OCI-LY1 (cell line): ENCODE data around the gene TPSB2.
"Not testable (repeated sequence)": the region's sequence is repeated elsewhere in the genome, so short reads cannot be mapped to it uniquely, and the experiment has no call there.

Experiments used
- H2AFZ ChIP-seq: fragments of 200-600 bp; sonication (generic), shearing (Covaris generic); 2 replicates; pipeline ENCODE4 v1.6.0; 2014; ENCODE audit warnings: antibody characterized with exemption, mild to moderate bottlenecking, low read length
- H3F3A ChIP-seq: fragments of 200-600 bp; sonication (generic), shearing (Covaris generic); 2 replicates; pipeline ENCODE4 v1.6.0; 2014; ENCODE audit warnings: mild to moderate bottlenecking, antibody characterized with exemption, low read length, moderate library complexity; ENCODE audit not compliant: insufficient read depth
- H3K27ac ChIP-seq: fragments of 200-600 bp; sonication (generic); 2 replicates; pipeline ENCODE4 v1.5.1; 2014; ENCODE audit warnings: low read length, mixed run types, mild to moderate bottlenecking, low read depth; ENCODE audit not compliant: poor library complexity, severe bottlenecking
- H3K27me3 ChIP-seq: fragments of 200-600 bp; sonication (generic); 2 replicates; pipeline ENCODE4 v1.6.0; 2014; ENCODE audit warnings: antibody characterized with exemption, mild to moderate bottlenecking, low read length, moderate library complexity; ENCODE audit not compliant: insufficient read depth
- H3K36me3 ChIP-seq: fragments of 200-600 bp; sonication (generic); 2 replicates; pipeline ENCODE4 v1.6.1; 2014; ENCODE audit warnings: mild to moderate bottlenecking, antibody characterized with exemption, low read length, moderate library complexity, mixed read lengths; ENCODE audit not compliant: insufficient read depth
- H3K4me1 ChIP-seq: fragments of 200-600 bp; sonication (generic); 2 replicates; pipeline ENCODE4 v1.5.1; 2014; ENCODE audit warnings: mild to moderate bottlenecking, low read length, moderate library complexity; ENCODE audit not compliant: insufficient read depth, severe bottlenecking
- H3K4me2 ChIP-seq: fragments of 200-600 bp; sonication (generic), shearing (Covaris generic); 2 replicates; pipeline ENCODE4 v1.6.1; 2014; ENCODE audit warnings: low read length
- H3K4me3 ChIP-seq: fragments of 200-600 bp; sonication (generic); 2 replicates; pipeline ENCODE4 v1.5.1; 2014; ENCODE audit warnings: low read length, low read depth, mild to moderate bottlenecking, mixed read lengths; ENCODE audit not compliant: poor library complexity, severe bottlenecking
- H3K79me2 ChIP-seq: fragments of 200-600 bp; shearing (Covaris generic); 2 replicates; pipeline ENCODE4 v1.6.1; 2016; ENCODE audit warnings: mixed run types, low read length, mixed read lengths; ENCODE audit not compliant: insufficient read depth
- H3K9ac ChIP-seq: fragments of 200-600 bp; sonication (generic), shearing (Covaris generic); 2 replicates; pipeline ENCODE4 v1.6.1; 2014; ENCODE audit warnings: mild to moderate bottlenecking, low read length, mixed read lengths
- H3K9me2 ChIP-seq: fragments of 200-600 bp; sonication (generic), shearing (Covaris generic); 2 replicates; pipeline ENCODE4 v1.6.1; 2014; ENCODE audit warnings: low read depth, mild to moderate bottlenecking, low read length, mixed read lengths
- H3K9me3 ChIP-seq: fragments of 200-600 bp; shearing (Covaris generic); 2 replicates; pipeline ENCODE4 v1.6.1; 2014; ENCODE audit warnings: low read length, mixed read lengths
- H4K20me1 ChIP-seq: fragments of 200-600 bp; sonication (generic), shearing (Covaris generic); 2 replicates; pipeline ENCODE4 v1.6.0; 2016; ENCODE audit warnings: mild to moderate bottlenecking, low read length; ENCODE audit not compliant: insufficient read depth
- EZH2 ChIP-seq: fragments of 200-600 bp; sonication (generic), shearing (Covaris generic); IDR thresholded peaks from 2 replicates; pipeline ENCODE4 v1.8.0; 2017; ENCODE audit warnings: borderline replicate concordance, mixed run types, mild to moderate bottlenecking, antibody characterized with exemption, low read length, moderate library complexity, mixed read lengths
- TF ChIP-seq, protein P1 (sequence below): fragments of 200-600 bp; sonication (generic), shearing (Covaris generic); IDR thresholded peaks from 2 replicates; pipeline ENCODE4 v1.5.1; 2017; ENCODE audit warnings: mild to moderate bottlenecking, antibody characterized with exemption, low read length, moderate library complexity, mixed read lengths

Gene TPSB2

DNA sequence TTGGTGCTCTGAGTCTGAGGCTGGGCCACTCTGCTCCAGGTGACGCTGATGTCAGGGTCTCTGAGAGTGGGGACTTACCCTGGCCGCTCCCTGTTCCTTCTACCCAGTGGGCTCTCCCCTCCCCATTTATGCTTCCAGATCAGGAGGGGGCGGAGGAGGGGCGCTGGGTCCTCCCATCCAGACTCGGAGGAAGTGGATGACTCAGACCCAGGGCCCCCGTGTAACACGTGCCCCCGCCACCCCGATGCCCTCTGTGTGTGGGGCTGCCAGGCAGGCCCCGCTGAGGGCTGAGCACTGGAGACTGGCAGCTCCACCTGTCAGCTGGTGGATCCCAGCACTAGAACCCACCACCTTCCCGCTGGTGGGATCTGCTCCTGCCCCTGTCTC is at the start of gene TPSB2:
TPSB2 (minus strand) TSS at position 101 of the 387 bp plus-strand sequence. CDS start 233 bp downstream, outside the sequence.
- H3K9me2 ChIP-seq, H3K4me2 ChIP-seq: not testable (repeated sequence)

DNA sequence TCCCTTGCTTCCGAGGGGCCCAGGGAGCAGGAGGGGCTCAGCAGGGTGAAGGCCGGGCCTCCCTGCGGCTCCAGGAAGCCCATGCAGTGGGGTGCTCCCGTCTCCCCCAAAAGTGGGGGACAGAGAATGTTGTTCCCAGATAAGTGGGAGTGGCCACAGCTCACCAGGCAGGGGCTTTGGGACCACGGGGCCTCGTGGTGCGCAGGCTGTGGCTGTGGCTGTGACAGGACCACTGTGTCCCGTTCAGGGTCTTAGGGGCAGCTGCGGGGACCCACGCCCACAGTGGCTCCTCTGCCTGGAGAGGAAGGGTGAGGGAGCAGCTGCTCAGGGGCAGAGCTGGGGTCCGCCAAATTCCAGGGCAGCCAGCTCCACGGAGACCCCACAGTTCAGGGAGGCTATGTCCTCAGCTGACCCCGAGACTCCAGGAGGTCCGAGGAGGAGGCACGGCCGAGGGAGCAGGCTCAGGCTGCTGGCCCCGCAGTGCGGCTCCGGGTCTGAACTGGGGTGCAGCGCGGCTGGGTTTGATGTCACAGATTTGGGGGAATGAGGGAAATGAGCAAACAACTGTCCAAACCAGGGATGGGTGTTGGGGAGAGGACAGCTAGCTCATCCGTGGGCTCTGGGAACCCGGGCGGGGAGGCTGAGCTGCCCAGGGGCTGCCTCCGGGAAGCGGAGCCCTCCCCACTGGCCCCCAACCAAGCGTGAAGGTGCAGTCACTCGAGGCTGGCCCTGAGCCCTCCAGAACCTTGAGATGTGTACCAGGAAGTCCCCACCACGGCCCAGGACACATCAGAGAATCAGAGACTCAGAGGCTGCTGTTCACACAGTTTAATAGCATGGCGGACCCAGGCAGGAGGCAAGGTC is 49.3 kb upstream of the TPSB2 start:
- Histone ChIP-seq H3K9me3 (no peaks in the 10 kb centered on the region), H3F3A (no peaks in the 10 kb centered on the region), H3K27me3 (peaks cover 4% of the 10 kb centered on the region; the same call in 1 of the 2 replicates), H3K9me2 (no peaks in the 10 kb centered on the region), H2AFZ (no peak overlapping the region), H3K4me1 (no peaks in the 10 kb centered on the region), H3K9ac (no peak overlapping the region), H3K27ac (no peak overlapping the region), H3K4me2 (no peak overlapping the region), H4K20me1 (no peaks in the 10 kb centered on the region), H3K4me3 (no peak overlapping the region), H3K36me3 (no peaks in the 10 kb centered on the region), H3K79me2 (no peaks in the 10 kb centered on the region)
- TF ChIP-seq EZH2, result no peak
- TF ChIP-seq, protein P1, sequence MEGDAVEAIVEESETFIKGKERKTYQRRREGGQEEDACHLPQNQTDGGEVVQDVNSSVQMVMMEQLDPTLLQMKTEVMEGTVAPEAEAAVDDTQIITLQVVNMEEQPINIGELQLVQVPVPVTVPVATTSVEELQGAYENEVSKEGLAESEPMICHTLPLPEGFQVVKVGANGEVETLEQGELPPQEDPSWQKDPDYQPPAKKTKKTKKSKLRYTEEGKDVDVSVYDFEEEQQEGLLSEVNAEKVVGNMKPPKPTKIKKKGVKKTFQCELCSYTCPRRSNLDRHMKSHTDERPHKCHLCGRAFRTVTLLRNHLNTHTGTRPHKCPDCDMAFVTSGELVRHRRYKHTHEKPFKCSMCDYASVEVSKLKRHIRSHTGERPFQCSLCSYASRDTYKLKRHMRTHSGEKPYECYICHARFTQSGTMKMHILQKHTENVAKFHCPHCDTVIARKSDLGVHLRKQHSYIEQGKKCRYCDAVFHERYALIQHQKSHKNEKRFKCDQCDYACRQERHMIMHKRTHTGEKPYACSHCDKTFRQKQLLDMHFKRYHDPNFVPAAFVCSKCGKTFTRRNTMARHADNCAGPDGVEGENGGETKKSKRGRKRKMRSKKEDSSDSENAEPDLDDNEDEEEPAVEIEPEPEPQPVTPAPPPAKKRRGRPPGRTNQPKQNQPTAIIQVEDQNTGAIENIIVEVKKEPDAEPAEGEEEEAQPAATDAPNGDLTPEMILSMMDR, result no peak

More for the DNA sequence above, at the start of gene TPSB2:
- not testable (repeated sequence) for H3K36me3 ChIP-seq, H2AFZ ChIP-seq, H3F3A ChIP-seq, H3K4me1 ChIP-seq, H3K79me2 ChIP-seq, H4K20me1 ChIP-seq, H3K27ac ChIP-seq, H3K4me3 ChIP-seq, H3K9ac ChIP-seq, H3K27me3 ChIP-seq, H3K9me3 ChIP-seq

DNA sequence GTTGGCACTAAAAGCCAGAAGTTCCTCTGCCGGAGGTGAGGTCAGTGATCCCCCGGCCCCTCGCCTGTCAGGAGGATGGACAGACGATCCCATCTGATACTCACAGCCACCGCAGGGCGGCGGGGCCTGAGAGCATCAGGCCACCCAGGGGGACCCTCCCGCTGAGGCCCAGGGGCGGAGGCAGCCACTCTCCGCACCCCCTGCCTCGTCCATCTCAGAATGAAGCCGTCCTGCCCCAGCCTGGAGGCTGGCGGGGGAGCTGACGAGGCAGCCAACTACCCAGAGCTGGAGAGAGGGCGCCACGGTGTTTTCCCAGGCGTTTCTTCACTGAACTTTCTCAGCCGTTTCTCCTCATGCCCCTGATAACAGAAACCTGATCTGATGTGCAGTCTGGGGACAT is 48.5 kb upstream of the TPSB2 start:
- peaks cover 4% of the 10 kb centered on the region; the same call in 1 of the 2 replicates for H3K27me3 ChIP-seq

More for the DNA sequence above, 48.5 kb upstream of the TPSB2 start:
- Histone ChIP-seq H3K4me1 (no peaks in the 10 kb centered on the region), H3F3A (no peaks in the 10 kb centered on the region), H2AFZ (no peak overlapping the region), H3K36me3 (no peaks in the 10 kb centered on the region), H3K4me2 (no peak overlapping the region), H3K79me2 (no peaks in the 10 kb centered on the region), H3K27ac (no peak overlapping the region), H3K9ac (no peak overlapping the region), H3K4me3 (no peak overlapping the region), H4K20me1 (no peaks in the 10 kb centered on the region), H3K9me2 (no peaks in the 10 kb centered on the region), H3K9me3 (no peaks in the 10 kb centered on the region)
- TF ChIP-seq, protein P1, result no peak
- TF ChIP-seq EZH2, result no peak
